Measurements from ENCODE around the gene MIDN. TPM values are rescaled to one million over a fixed set of nuclear protein-coding genes. Genes with fewer than 3 reads are reported as not detected.

Gene MIDN
- 11.2 and 13.6 TPM in 2 replicates for total RNA-seq (2014; rRNA removed; shearing (Covaris generic))

GRCh38 chr19:1248139-1248785, at the start of gene MIDN:
Gene MIDN, plus strand, starts transcription at chr19:1248583. Its CDS starts 1,714 bp downstream, at chr19:1250297.

GRCh38 chr19:1205114-1206099, 43.0 kb upstream of the MIDN start, which contains the start of gene STK11:
Gene STK11, plus strand, starts transcription at chr19:1205778. Its CDS starts 1,136 bp downstream, at chr19:1206914.

GRCh38 chr19:1237754-1238368, 10.5 kb upstream of the MIDN start, which contains the start of gene CBARP:
Gene CBARP, minus strand, starts transcription at chr19:1238005. Its CDS starts 1,905 bp downstream, at chr19:1236100.

GRCh38 chr19:1241417-1242095, 6.8 kb upstream of the MIDN start, which contains the start of gene ATP5F1D:
Gene ATP5F1D, plus strand, starts transcription at chr19:1241751. Its CDS starts 100 bp downstream, at chr19:1241851.

GRCh38 chr19:1269065-1269477, 20.7 kb downstream of the MIDN start, which contains the start of gene CIRBP:
Gene CIRBP, plus strand, starts transcription at chr19:1269332. Its CDS starts 1,602 bp downstream, at chr19:1270934.

GRCh38 chr19:1275260-1275975, 27.0 kb downstream of the MIDN start, which contains the start of gene FAM174C:
Gene FAM174C, plus strand, starts transcription at chr19:1275530. Its CDS starts 20 bp downstream, at chr19:1275550.

GRCh38 chr19:1285737-1286360, 37.5 kb downstream of the MIDN start, which contains the start of gene EFNA2:
Gene EFNA2, plus strand, starts transcription at chr19:1285873. Its CDS starts 296 bp downstream, at chr19:1286169.

Other genes starting within 250 kb of the MIDN start
- gene GRIN3B, start 248.2 kb upstream of the MIDN start, total RNA-seq (2014; rRNA removed; shearing (Covaris generic)), result not detected in 2 replicates
- gene TMEM259, start 227.5 kb upstream of the MIDN start, total RNA-seq (2014; rRNA removed; shearing (Covaris generic)), result 84.4 and 91.2 TPM in 2 replicates
- gene RNU6-2, start 227.1 kb upstream of the MIDN start, total RNA-seq (2014; rRNA removed; shearing (Covaris generic)), result not detected in 2 replicates
- gene CNN2, start 222.0 kb upstream of the MIDN start, total RNA-seq (2014; rRNA removed; shearing (Covaris generic)), result 62.3 and 63.6 TPM in 2 replicates
- gene ABCA7, start 208.5 kb upstream of the MIDN start, total RNA-seq (2014; rRNA removed; shearing (Covaris generic)), result 4.0 and 4.8 TPM in 2 replicates
- 9.0 and 12.4 TPM in 2 replicates for gene ARHGAP45, start 181.4 kb upstream of the MIDN start, total RNA-seq (2014; rRNA removed; shearing (Covaris generic))
- 101 and 102 TPM in 2 replicates for gene POLR2E, start 153.2 kb upstream of the MIDN start, total RNA-seq (2014; rRNA removed; shearing (Covaris generic))
- gene GPX4, start 144.6 kb upstream of the MIDN start, total RNA-seq (2014; rRNA removed; shearing (Covaris generic)), result 308 and 310 TPM in 2 replicates
- gene SBNO2, start 74.3 kb upstream of the MIDN start, total RNA-seq (2014; rRNA removed; shearing (Covaris generic)), result 55.9 and 64.7 TPM in 2 replicates
- gene STK11, start 42.8 kb upstream of the MIDN start, total RNA-seq (2014; rRNA removed; shearing (Covaris generic)), result 43.7 and 46.0 TPM in 2 replicates
- gene CBARP, start 10.6 kb upstream of the MIDN start, total RNA-seq (2014; rRNA removed; shearing (Covaris generic)), result 2.1 and 3.9 TPM in 2 replicates
- 58.3 and 78.6 TPM in 2 replicates for gene ATP5F1D, start 6.8 kb upstream of the MIDN start, total RNA-seq (2014; rRNA removed; shearing (Covaris generic))
- 180 and 209 TPM in 2 replicates for gene CIRBP, start 20.7 kb downstream of the MIDN start, total RNA-seq (2014; rRNA removed; shearing (Covaris generic))
- 50.3 and 76.0 TPM in 2 replicates for gene FAM174C, start 26.9 kb downstream of the MIDN start, total RNA-seq (2014; rRNA removed; shearing (Covaris generic))
- not detected in 2 replicates for gene EFNA2, start 37.3 kb downstream of the MIDN start, total RNA-seq (2014; rRNA removed; shearing (Covaris generic))
- gene NDUFS7, start 135.3 kb downstream of the MIDN start, total RNA-seq (2014; rRNA removed; shearing (Covaris generic)), result 80.9 and 92.5 TPM in 2 replicates
- gene GAMT, start 153.0 kb downstream of the MIDN start, total RNA-seq (2014; rRNA removed; shearing (Covaris generic)), result 47.7 and 51.0 TPM in 2 replicates
- 154 and 161 TPM in 2 replicates for gene DAZAP1, start 159.0 kb downstream of the MIDN start, total RNA-seq (2014; rRNA removed; shearing (Covaris generic))
- gene RPS15, start 189.8 kb downstream of the MIDN start, total RNA-seq (2014; rRNA removed; shearing (Covaris generic)), result 1,695 and 1,967 TPM in 2 replicates
- gene APC2, start 201.5 kb downstream of the MIDN start, total RNA-seq (2014; rRNA removed; shearing (Covaris generic)), result 0.45 and 1.1 TPM in 2 replicates
- 31.7 and 31.9 TPM in 2 replicates for gene C19orf25, start 230.6 kb downstream of the MIDN start, total RNA-seq (2014; rRNA removed; shearing (Covaris generic))
- 0.98 and 1.6 TPM in 2 replicates for gene PCSK4, start 241.8 kb downstream of the MIDN start, total RNA-seq (2014; rRNA removed; shearing (Covaris generic))
- gene REEP6, start 242.6 kb downstream of the MIDN start, total RNA-seq (2014; rRNA removed; shearing (Covaris generic)), result 3.8 and 4.6 TPM in 2 replicates

Data from A375 (cell line).